Activated CD4-positive, alpha-beta T cell treated with anti-CD3 and anti-CD28 coated beads for 1 hour (primary cell): ENCODE data around the gene FUCA2.
"Not testable (repeated sequence)": the region's sequence is repeated elsewhere in the genome, so short reads cannot be mapped to it uniquely, and the experiment has no call there.

Experiments used
- DNase-seq: peaks from one replicate; pipeline ENCODE4 v3.0.0-alpha.2; 2020

The FUCA2 gene

GRCh38 chr6:143490775-143491174, 20.7 kb downstream of the FUCA2 start:
- DNase-seq: no peak

- DNase-seq: no peak
These were observed 21.3 kb downstream of the FUCA2 start for GRCh38 chr6:143490244-143490643.

- no peak for DNase-seq
These were observed 24.8 kb downstream of the FUCA2 start for GRCh38 chr6:143486752-143487151.

- no peak for DNase-seq
These were observed 25.6 kb downstream of the FUCA2 start for GRCh38 chr6:143485967-143486366.

GRCh38 chr6:143482593-143482992, 28.9 kb downstream of the FUCA2 start:
- DNase-seq: no peak

- no peak for DNase-seq
These were observed 32.9 kb downstream of the FUCA2 start for GRCh38 chr6:143478479-143479062.

GRCh38 chr6:143476545-143476944, 35.0 kb downstream of the FUCA2 start:
- no peak for DNase-seq

GRCh38 chr6:143471822-143472221, 39.7 kb downstream of the FUCA2 start:
- no peak for DNase-seq

- DNase-seq: not testable (repeated sequence)
These were observed 42.7 kb downstream of the FUCA2 start for GRCh38 chr6:143468823-143469222.

GRCh38 chr6:143468026-143468425, 43.5 kb downstream of the FUCA2 start:
- DNase-seq: no peak

- no peak for DNase-seq
These were observed 46.0 kb downstream of the FUCA2 start for GRCh38 chr6:143465546-143465945.

GRCh38 chr6:143457563-143458359, 53.8 kb downstream of the FUCA2 start:
- DNase-seq: no peak

GRCh38 chr6:143451531-143451930, 60.0 kb downstream of the FUCA2 start:
- no peak for DNase-seq

- DNase-seq: peak; percentile 90
These were observed 60.8 kb downstream of the FUCA2 start, which contains the start of the genes ADAT2 and PEX3 for GRCh38 chr6:143450453-143451371. Gene ADAT2 (minus strand): TSS chr6:143450695. CDS start chr6:143450658, 37 bp downstream. Gene PEX3 (plus strand): TSS chr6:143450805. CDS start chr6:143451043, 238 bp downstream.

- no peak for DNase-seq
These were observed 61.6 kb downstream of the FUCA2 start for GRCh38 chr6:143449714-143450452.

- DNase-seq: no peak
These were observed 62.3 kb downstream of the FUCA2 start for GRCh38 chr6:143449082-143449713.

GRCh38 chr6:143447865-143448264, 63.7 kb downstream of the FUCA2 start:
- DNase-seq: not testable (repeated sequence)
